ENCODE measurements around the gene CSNK1E. TPM values are rescaled to one million over a fixed set of nuclear protein-coding genes. Genes with fewer than 3 reads are reported as not detected.

CSNK1E gene
- total and polyA plus RNA-seq, 2 of the 4 experiments (the other 2 are of a cell fraction), result 116 to 276 TPM

DNA sequence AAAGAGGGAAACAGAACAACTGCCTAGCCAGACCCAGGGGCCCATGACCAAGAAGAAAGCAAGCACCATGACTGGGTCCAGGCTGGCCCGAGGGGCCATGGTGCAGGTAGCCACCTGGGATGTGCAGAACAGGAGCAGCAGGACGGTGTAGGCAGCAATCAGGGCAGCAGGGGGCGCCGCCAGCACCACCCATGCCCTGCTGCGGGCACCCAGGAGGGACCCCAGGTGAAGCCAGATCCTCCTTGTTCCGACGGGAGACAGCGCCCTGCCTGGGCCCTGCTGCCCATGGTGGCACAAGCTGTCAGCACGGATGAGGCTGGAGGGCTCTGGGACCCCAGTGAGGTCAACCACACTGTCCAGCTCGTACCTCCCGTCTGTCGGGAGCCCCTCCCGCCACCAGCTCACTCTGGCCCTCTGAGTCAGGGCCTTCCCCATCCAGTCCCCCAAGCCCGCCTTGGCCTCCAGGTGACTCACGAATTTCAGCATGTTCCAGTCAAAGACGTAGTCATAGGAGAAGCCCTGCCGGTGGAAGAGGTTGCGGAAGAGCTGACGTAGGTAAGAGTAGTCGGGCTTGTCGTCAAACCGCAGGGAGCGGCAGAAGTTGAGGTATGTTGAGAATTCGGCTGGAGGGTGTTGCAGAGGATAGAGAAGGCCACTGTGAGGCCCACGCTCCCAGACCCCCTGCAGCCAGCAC is 18.8 kb downstream of the CSNK1E start:
- peaks cover 30 to 97% of the 10 kb centered on the region in 2 experiments for H3K79me1 ChIP-seq (ENCODE audit: low read depth in 1 of 2, low read length in 2 of 2)
- no peak overlapping the region for H3K4me2 ChIP-seq (ENCODE audit: low read depth, low read length)
- DNase-seq (peak; percentile 88), ATAC-seq (ENCODE audit: low read depth) (no peak)
- no peak overlapping the region for H3K9ac ChIP-seq (ENCODE audit: low read depth, low read length)
- H3K9me1 ChIP-seq (ENCODE audit: insufficient read depth, low read length), result peaks cover 2% of the 10 kb centered on the region; the same call in 1 of the 2 replicates
- peaks cover 1% of the 10 kb centered on the region; the same call in 1 of the 2 replicates for H3K4me1 ChIP-seq (ENCODE audit: control insufficient read depth, insufficient read depth, low read length)
- no peak overlapping the region for H4K8ac ChIP-seq (ENCODE audit: low read depth in 2 of 2, low read length in 2 of 2)
- H2AK9ac ChIP-seq (replicated peaks; ENCODE audit: low read depth, low read length, poor library complexity), result peak overlapping the region; percentile 91
- H3K18ac ChIP-seq (ENCODE audit: low read depth, low read length), result no peak overlapping the region
- TF ChIP-seq, protein P1, sequence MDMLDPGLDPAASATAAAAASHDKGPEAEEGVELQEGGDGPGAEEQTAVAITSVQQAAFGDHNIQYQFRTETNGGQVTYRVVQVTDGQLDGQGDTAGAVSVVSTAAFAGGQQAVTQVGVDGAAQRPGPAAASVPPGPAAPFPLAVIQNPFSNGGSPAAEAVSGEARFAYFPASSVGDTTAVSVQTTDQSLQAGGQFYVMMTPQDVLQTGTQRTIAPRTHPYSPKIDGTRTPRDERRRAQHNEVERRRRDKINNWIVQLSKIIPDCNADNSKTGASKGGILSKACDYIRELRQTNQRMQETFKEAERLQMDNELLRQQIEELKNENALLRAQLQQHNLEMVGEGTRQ (IDR thresholded peaks at IDR 0.05; ENCODE audit: low read depth, low read length), result no peak
- TF ChIP-seq, protein P2, sequence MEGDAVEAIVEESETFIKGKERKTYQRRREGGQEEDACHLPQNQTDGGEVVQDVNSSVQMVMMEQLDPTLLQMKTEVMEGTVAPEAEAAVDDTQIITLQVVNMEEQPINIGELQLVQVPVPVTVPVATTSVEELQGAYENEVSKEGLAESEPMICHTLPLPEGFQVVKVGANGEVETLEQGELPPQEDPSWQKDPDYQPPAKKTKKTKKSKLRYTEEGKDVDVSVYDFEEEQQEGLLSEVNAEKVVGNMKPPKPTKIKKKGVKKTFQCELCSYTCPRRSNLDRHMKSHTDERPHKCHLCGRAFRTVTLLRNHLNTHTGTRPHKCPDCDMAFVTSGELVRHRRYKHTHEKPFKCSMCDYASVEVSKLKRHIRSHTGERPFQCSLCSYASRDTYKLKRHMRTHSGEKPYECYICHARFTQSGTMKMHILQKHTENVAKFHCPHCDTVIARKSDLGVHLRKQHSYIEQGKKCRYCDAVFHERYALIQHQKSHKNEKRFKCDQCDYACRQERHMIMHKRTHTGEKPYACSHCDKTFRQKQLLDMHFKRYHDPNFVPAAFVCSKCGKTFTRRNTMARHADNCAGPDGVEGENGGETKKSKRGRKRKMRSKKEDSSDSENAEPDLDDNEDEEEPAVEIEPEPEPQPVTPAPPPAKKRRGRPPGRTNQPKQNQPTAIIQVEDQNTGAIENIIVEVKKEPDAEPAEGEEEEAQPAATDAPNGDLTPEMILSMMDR (conservative IDR thresholded peaks at IDR 0.05; ENCODE audit: low read depth, low read length), result peak; percentile 32; the same call in 1 of the 2 replicates
- peak; percentile 51; the same call in 1 of the 2 replicates for TF ChIP-seq FOS (IDR thresholded peaks at IDR 0.05; ENCODE audit: low read depth, low read length)
- peak; percentile 27 for TF ChIP-seq SMC3 (IDR thresholded peaks at IDR 0.05; ENCODE audit: low read depth, low read length)
- TF ChIP-seq CEBPB (IDR thresholded peaks at IDR 0.05; ENCODE audit: low read depth, low read length), result peak; percentile 73
- no peak overlapping the region for H2AK5ac ChIP-seq (ENCODE audit: low read depth, low read length)
- in situ Hi-C loops (cut with MboI; ENCODE audit: low sequenced_read_pairs) (no loop called here), intact Hi-C loops (cut with micrococcal nuclease) (no loop called here), dilution Hi-C loops (cut with HindIII; ENCODE audit: low sequenced_read_pairs, unreplicated experiment) (no loop called here)
- no peak overlapping the region for H2BK120ac ChIP-seq (ENCODE audit: low read depth, low read length)
- no peak overlapping the region for H3K14ac ChIP-seq (replicated peaks; ENCODE audit: low read depth, low read length)
- no peak overlapping the region for H3K4ac ChIP-seq (ENCODE audit: low read depth, low read length)
- H4K20me1 ChIP-seq (ENCODE audit: insufficient read depth, low read length), result peaks cover 100% of the 10 kb centered on the region
- no peaks in the 10 kb centered on the region for H3K9me3 ChIP-seq (ENCODE audit: control insufficient read depth, insufficient read depth, low read length)
- no peak overlapping the region for H3K27ac ChIP-seq (ENCODE audit: insufficient read depth, low read length)
- POLR2A ChIA-PET (ENCODE audit: unreplicated experiment), result no interaction called here
- no peak overlapping the region for H2BK15ac ChIP-seq (ENCODE audit: low read depth, low read length)
- WGBS, 2 experiments (ENCODE audit: extremely low coverage in 2 of 2, insufficient read length in 1 of 2), result 83% methylated on average over 14 of the region's 25 CpGs; no CpG with 5 or more reads in 1 of the 2 experiments
- peak overlapping the region; percentile 48 for H2AFZ ChIP-seq (replicated peaks; ENCODE audit: low read length, poor library complexity)
- CTCF ChIA-PET, result no interaction called here
- no peaks in the 10 kb centered on the region for H3K27me3 ChIP-seq (ENCODE audit: control insufficient read depth, insufficient read depth, low read length)
- peaks cover 98% of the 10 kb centered on the region for H3K36me3 ChIP-seq (ENCODE audit: control insufficient read depth, insufficient read depth, low read length)
- H3K56ac ChIP-seq (ENCODE audit: extremely low read depth, insufficient read depth, low read length), result no peak overlapping the region
- H3K23ac ChIP-seq (ENCODE audit: low read depth, low read length), result no peak overlapping the region
- no peak overlapping the region for H2BK20ac ChIP-seq (ENCODE audit: low read depth, low read length)
- no peak overlapping the region for H4K5ac ChIP-seq (ENCODE audit: low read depth, low read length)
- peak overlapping the region; percentile 61 for H2BK5ac ChIP-seq (ENCODE audit: low read depth, low read length, poor library complexity, severe bottlenecking)
- H3K4me3 ChIP-seq (ENCODE audit: insufficient read depth, low read depth, low read length), result no peak overlapping the region
- no TSS peak for BruUV-seq (replicated peaks)
- H4K91ac ChIP-seq (ENCODE audit: insufficient read depth, low read depth, low read length), result no peak overlapping the region

All from IMR-90 (cell line).